ENCODE data around the gene HLF.

The HLF gene

GRCh38 chr17:55332296-55333041, 67.7 kb downstream of the HLF start:
- no peak for DNase-seq (ENCODE audit: low read depth)

GRCh38 chr17:55334285-55334684, 69.5 kb downstream of the HLF start:
- peak; percentile 55 for DNase-seq (ENCODE audit: low read depth)

GRCh38 chr17:55334881-55335540, 70.3 kb downstream of the HLF start:
- DNase-seq (ENCODE audit: low read depth) = no peak

GRCh38 chr17:55335625-55336024, 70.9 kb downstream of the HLF start:
- no peak for DNase-seq (ENCODE audit: low read depth)

- no peak for DNase-seq (ENCODE audit: low read depth)
Observed at GRCh38 chr17:55336426-55336825, 71.7 kb downstream of the HLF start.

- DNase-seq (ENCODE audit: low read depth) = no peak
Observed at GRCh38 chr17:55340176-55340575, 75.4 kb downstream of the HLF start.

GRCh38 chr17:55340686-55341085, 75.9 kb downstream of the HLF start:
- DNase-seq (ENCODE audit: low read depth) = no peak

GRCh38 chr17:55341432-55341831, 76.7 kb downstream of the HLF start:
- peak; percentile 59 for DNase-seq (ENCODE audit: low read depth)

- DNase-seq (ENCODE audit: low read depth) = no peak
Observed at GRCh38 chr17:55342800-55343585, 78.2 kb downstream of the HLF start.

GRCh38 chr17:55343900-55344513, 79.2 kb downstream of the HLF start:
- no peak for DNase-seq (ENCODE audit: low read depth)

GRCh38 chr17:55344514-55344997, 79.8 kb downstream of the HLF start:
- no peak for DNase-seq (ENCODE audit: low read depth)

- no peak for DNase-seq (ENCODE audit: low read depth)
Observed at GRCh38 chr17:55345132-55345531, 80.4 kb downstream of the HLF start.

GRCh38 chr17:55346658-55347057, 81.9 kb downstream of the HLF start:
- DNase-seq (ENCODE audit: low read depth) = no peak

- no peak for DNase-seq (ENCODE audit: low read depth)
Observed at GRCh38 chr17:55347341-55347740, 82.6 kb downstream of the HLF start.

- DNase-seq (ENCODE audit: low read depth) = peak; percentile 52
Observed at GRCh38 chr17:55348749-55349354, 84.1 kb downstream of the HLF start.

GRCh38 chr17:55350825-55351205, 86.1 kb downstream of the HLF start:
- DNase-seq (ENCODE audit: low read depth) = no peak

- no peak for DNase-seq (ENCODE audit: low read depth)
Observed at GRCh38 chr17:55351226-55351625, 86.5 kb downstream of the HLF start.

GRCh38 chr17:55354010-55354409, 89.2 kb downstream of the HLF start:
- no peak for DNase-seq (ENCODE audit: low read depth)

GRCh38 chr17:55354941-55355340, 90.2 kb downstream of the HLF start:
- no peak for DNase-seq (ENCODE audit: low read depth)

GRCh38 chr17:55356434-55357328, 91.9 kb downstream of the HLF start:
- peak; percentile 73 for DNase-seq (ENCODE audit: low read depth)

- DNase-seq (ENCODE audit: low read depth) = no peak
Observed at GRCh38 chr17:55360971-55361370, 96.2 kb downstream of the HLF start.
